Measurements from ENCODE around the gene KRT75. TPM values are rescaled to one million over a fixed set of nuclear protein-coding genes. Genes with fewer than 3 reads are reported as not detected.

KRT75 gene
- total and polyA plus RNA-seq, 2 of the 13 experiments (the other 11 are each of a cell fraction or from before 2014, with no cell fraction given), result not detected

DNA sequence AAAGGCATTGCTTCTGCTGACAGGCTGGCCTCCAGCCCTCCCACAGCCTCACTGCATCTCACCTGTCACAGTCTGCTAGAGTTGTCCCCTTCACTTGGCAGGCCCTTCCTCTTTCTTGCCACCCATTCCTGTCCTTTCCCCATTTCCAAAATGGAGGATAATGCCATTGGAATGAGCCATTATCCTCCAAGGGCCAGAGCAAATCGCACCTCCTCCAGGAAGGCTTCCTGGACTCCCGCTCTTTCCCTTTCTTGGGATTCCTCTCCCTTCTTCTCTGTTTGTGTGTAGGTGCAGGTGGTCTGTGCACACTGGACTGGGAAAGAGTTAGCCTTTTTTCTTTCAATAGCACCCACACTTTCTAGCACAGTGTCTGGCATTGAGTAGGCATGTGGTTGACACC is 31.8 kb downstream of the KRT75 start:
- FAIRE-seq (no peak), DNase-seq (ENCODE audit: low spot score) (no peak), ATAC-seq (no peak)
- Histone ChIP-seq H3K4me2 (ENCODE audit: low read depth, low read length) (no peak overlapping the region), H3K9ac (ENCODE audit: insufficient read depth, low read depth, low read length) (no peak overlapping the region), H3K79me2 (ENCODE audit: insufficient read depth, low read length) (no peaks in the 10 kb centered on the region), H3K36me3 (replicated peaks in 1 of 2; ENCODE audit: control insufficient read depth in 1 of 2, insufficient read depth in 2 of 2, low read length in 2 of 2) (no peaks in the 10 kb centered on the region), H3K4me3 (replicated peaks in 1 of 3; ENCODE audit: insufficient read depth in 1 of 3, low read depth in 2 of 3, low read length in 3 of 3) (no peak overlapping the region), H2AFZ (ENCODE audit: low read length) (no peak overlapping the region), H3K4me1 (ENCODE audit: insufficient read depth, low read length) (no peaks in the 10 kb centered on the region), H3K27me3 (ENCODE audit: control insufficient read depth in 1 of 2, insufficient read depth in 2 of 2, low read length in 2 of 2) (peaks cover 1 to 21% of the 10 kb centered on the region in 2 experiments; a peak in 4 of 5 replicates), H4K20me1 (ENCODE audit: insufficient read depth, low read length) (0 out of 2 replicates have a peak, but pooled peaks cover 2% of the 10 kb centered on the region), H3K9me3 (ENCODE audit: low read length) (no peaks in the 10 kb centered on the region), H3K27ac (ENCODE audit: extremely low read length, insufficient read depth, low read length) (no peak overlapping the region)
- CTCF ChIA-PET (ENCODE audit: low intra/inter-chr PET ratio, low total read pairs), result no interaction called here
- in situ Hi-C loops (cut with HindIII; ENCODE audit: extremely low pct_ligation_motif_present, low pct_unique_long_range_greater_than_20kb) (no loop called here), intact Hi-C loops (cut with micrococcal nuclease; ENCODE audit: unreplicated experiment) (no loop called here)
- TF ChIP-seq, protein P1, sequence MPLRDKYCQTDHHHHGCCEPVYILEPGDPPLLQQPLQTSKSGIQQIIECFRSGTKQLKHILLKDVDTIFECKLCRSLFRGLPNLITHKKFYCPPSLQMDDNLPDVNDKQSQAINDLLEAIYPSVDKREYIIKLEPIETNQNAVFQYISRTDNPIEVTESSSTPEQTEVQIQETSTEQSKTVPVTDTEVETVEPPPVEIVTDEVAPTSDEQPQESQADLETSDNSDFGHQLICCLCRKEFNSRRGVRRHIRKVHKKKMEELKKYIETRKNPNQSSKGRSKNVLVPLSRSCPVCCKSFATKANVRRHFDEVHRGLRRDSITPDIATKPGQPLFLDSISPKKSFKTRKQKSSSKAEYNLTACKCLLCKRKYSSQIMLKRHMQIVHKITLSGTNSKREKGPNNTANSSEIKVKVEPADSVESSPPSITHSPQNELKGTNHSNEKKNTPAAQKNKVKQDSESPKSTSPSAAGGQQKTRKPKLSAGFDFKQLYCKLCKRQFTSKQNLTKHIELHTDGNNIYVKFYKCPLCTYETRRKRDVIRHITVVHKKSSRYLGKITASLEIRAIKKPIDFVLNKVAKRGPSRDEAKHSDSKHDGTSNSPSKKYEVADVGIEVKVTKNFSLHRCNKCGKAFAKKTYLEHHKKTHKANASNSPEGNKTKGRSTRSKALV (CRISPR knock-in tag; IDR thresholded peaks at IDR 0.05), result no peak
- TF ChIP-seq, protein P2, sequence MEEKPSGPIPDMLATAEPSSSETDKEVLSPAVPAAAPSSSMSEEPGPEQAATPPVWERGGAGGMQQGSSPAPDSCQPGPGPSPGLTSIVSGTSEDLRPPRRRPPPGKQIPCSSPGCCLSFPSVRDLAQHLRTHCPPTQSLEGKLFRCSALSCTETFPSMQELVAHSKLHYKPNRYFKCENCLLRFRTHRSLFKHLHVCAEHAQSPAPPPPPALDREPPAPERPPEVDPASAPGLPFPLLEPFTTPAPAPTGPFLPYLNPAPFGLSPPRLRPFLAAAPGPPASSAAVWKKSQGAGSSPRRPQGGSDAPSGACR (CRISPR knock-in tag; IDR thresholded peaks at IDR 0.05), result no peak
- TF ChIP-seq TCF7L2 (IDR thresholded peaks at IDR 0.05; ENCODE audit: low read depth, low read length) (no peak), ZNF207 (IDR thresholded peaks at IDR 0.05; ENCODE audit: borderline replicate concordance) (no peak), ZNF274 (CRISPR knock-in tag; IDR thresholded peaks at IDR 0.05) (no peak)
- no TSS peak for BruUV-seq (replicated peaks)
- POLR2A ChIA-PET, result no interaction called here
- WGBS (ENCODE audit: low lambda C conversion rate), result 53% methylated on average over 2 of the region's 2 CpGs

DNA sequence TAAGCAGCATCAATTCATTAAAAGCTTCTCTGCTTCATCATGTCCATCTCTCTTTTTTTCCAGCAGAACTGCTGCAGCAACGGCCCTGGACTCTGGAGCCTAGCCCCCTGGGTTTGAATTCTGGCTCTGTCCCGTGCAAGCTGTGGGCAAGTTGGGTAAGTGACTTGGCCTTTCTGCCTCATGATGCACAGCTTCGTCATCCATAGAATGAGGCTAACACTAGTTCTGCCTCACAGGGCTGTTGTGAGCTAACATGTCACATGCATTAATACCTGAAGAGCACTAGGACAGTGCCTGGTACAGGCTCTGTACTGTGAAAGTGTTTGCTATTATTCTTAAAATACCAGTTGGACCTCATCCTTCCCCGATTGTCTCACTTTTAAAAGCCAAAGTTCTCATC is 32.2 kb downstream of the KRT75 start:
- intact Hi-C loops (cut with micrococcal nuclease; ENCODE audit: unreplicated experiment), result no loop called here
- H3K4me3 ChIP-seq (replicated peaks in 1 of 3; ENCODE audit: insufficient read depth in 1 of 3, low read depth in 2 of 3, low read length in 3 of 3), result no peak overlapping the region
- H2AFZ ChIP-seq (ENCODE audit: low read length), result no peak overlapping the region
- no peaks in the 10 kb centered on the region for H3K9me3 ChIP-seq (ENCODE audit: low read length)
- no peak for ATAC-seq
- no peak for DNase-seq (ENCODE audit: low spot score)
- H3K4me1 ChIP-seq (ENCODE audit: insufficient read depth, low read length), result no peaks in the 10 kb centered on the region
- 0% methylated on average over 4 of the region's 4 CpGs for WGBS (ENCODE audit: low lambda C conversion rate)
- no peak for FAIRE-seq
- H4K20me1 ChIP-seq (ENCODE audit: insufficient read depth, low read length), result 0 out of 2 replicates have a peak, but pooled peaks cover 2% of the 10 kb centered on the region
- H3K9ac ChIP-seq (ENCODE audit: insufficient read depth, low read depth, low read length), result no peak overlapping the region
- peaks cover 1 to 21% of the 10 kb centered on the region in 2 experiments; a peak in 4 of 5 replicates for H3K27me3 ChIP-seq (ENCODE audit: control insufficient read depth in 1 of 2, insufficient read depth in 2 of 2, low read length in 2 of 2)
- ChIA-PET POLR2A (no interaction called here), CTCF (ENCODE audit: low intra/inter-chr PET ratio, low total read pairs) (no interaction called here)
- in situ Hi-C loops (cut with HindIII; ENCODE audit: extremely low pct_ligation_motif_present, low pct_unique_long_range_greater_than_20kb), result no loop called here
- no peaks in the 10 kb centered on the region for H3K36me3 ChIP-seq (replicated peaks in 1 of 2; ENCODE audit: control insufficient read depth in 1 of 2, insufficient read depth in 2 of 2, low read length in 2 of 2)
- no peak overlapping the region for H3K4me2 ChIP-seq (ENCODE audit: low read depth, low read length)
- BruUV-seq (replicated peaks), result no TSS peak
- no peak overlapping the region for H3K27ac ChIP-seq (ENCODE audit: extremely low read length, insufficient read depth, low read length)
- H3K79me2 ChIP-seq (ENCODE audit: insufficient read depth, low read length), result no peaks in the 10 kb centered on the region
- TF ChIP-seq NCOR1 (IDR thresholded peaks at IDR 0.05; ENCODE audit: borderline replicate concordance, low read length) (no peak), ZNF251 (CRISPR knock-in tag; IDR thresholded peaks at IDR 0.05) (no peak), ZNF549 (CRISPR knock-in tag; IDR thresholded peaks at IDR 0.05) (no peak), ZNF317 (CRISPR knock-in tag; IDR thresholded peaks at IDR 0.05) (no peak), ZNF672 (CRISPR knock-in tag; IDR thresholded peaks at IDR 0.05) (no peak), ZNF235 (CRISPR knock-in tag; IDR thresholded peaks at IDR 0.05; ENCODE audit: borderline replicate concordance) (no peak), GZF1 (CRISPR knock-in tag; IDR thresholded peaks at IDR 0.05) (no peak), TBL1XR1 (IDR thresholded peaks at IDR 0.05; ENCODE audit: borderline replicate concordance, low read length, partially characterized antibody) (no peak), ZNF232 (CRISPR knock-in tag; IDR thresholded peaks at IDR 0.05; ENCODE audit: borderline replicate concordance) (no peak)
- TF ChIP-seq, protein P3, sequence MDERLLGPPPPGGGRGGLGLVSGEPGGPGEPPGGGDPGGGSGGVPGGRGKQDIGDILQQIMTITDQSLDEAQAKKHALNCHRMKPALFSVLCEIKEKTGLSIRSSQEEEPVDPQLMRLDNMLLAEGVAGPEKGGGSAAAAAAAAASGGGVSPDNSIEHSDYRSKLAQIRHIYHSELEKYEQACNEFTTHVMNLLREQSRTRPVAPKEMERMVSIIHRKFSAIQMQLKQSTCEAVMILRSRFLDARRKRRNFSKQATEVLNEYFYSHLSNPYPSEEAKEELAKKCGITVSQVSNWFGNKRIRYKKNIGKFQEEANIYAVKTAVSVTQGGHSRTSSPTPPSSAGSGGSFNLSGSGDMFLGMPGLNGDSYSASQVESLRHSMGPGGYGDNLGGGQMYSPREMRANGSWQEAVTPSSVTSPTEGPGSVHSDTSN (CRISPR knock-in tag; IDR thresholded peaks at IDR 0.05), result no peak
